GM03348 (cell line): ENCODE measurements around the gene SRSF3.
"Not testable (repeated sequence)": the region's sequence is repeated elsewhere in the genome, so short reads cannot be mapped to it uniquely, and the experiment has no call there.

Experiments used
- DNase-seq: peaks from one replicate; pipeline ENCODE4 v3.0.0; 2012; ENCODE audit warnings: low spot score

Gene SRSF3

DNA sequence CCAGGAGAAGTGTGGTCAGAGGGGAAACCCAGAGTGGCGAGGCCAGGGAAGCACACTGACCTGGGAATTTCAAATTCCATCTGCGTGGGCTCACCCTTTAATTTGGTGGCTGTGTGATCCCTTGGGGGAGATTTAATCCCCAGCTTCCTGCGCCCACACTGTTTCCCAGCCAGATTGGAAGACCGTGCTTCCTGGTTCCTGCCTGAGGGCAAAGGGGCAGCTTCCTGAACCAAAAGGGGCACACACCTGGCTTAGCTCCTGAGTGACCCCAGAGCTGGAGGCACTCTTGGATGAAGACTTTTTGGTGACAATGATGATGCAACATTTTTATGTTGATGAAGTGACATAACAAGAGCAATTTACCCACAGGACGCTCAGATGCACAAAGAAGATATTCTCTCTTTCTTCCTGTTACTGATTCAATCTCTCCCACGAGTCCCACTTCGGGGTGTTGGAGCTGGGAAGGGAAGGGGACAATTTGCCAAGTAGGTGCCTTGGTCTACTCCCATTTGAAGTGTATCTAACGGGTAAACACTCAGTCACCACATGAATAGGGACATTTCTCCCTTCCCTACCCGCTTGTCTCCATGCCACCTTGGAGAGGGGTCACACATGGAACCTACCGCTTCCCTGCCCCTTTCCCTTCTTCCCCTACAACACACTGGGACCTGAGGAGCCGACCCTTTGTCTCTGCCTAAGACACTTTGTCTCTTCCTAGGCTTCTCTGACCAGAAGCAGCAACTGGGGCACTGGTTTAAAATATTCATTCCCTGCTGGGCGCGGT, 55.7 kb downstream of the SRSF3 start:
- no peak for DNase-seq

DNA sequence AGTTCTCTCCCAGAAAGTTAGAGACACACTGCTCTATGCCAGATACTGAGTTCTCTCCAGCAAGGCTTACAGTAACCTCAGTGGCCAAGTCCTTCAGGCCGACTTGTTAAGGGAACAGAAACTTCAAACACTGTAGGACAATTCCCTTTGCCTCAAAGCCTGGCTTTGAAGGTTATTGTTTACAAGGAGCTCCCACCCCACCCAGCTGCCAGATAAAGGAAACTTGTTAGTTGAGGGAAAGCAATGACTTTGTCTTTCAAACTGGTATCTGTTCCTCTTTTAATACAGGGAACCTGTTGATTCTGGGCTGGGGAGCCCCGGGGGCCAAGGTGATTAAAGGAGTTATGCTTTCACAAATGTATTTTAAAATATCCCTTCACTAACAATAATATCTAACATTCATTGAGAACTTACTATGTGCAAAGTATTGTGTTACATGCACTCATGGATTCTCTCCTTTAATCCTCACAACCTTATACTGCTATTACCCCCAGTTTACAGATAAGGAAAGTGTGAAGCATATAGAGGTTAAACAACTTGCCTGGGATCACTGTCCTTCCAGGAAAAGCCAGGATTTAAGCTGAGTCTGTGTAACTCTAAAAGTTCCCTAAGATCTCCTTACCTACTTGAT, 56.8 kb downstream of the SRSF3 start:
- no peak for DNase-seq

DNA sequence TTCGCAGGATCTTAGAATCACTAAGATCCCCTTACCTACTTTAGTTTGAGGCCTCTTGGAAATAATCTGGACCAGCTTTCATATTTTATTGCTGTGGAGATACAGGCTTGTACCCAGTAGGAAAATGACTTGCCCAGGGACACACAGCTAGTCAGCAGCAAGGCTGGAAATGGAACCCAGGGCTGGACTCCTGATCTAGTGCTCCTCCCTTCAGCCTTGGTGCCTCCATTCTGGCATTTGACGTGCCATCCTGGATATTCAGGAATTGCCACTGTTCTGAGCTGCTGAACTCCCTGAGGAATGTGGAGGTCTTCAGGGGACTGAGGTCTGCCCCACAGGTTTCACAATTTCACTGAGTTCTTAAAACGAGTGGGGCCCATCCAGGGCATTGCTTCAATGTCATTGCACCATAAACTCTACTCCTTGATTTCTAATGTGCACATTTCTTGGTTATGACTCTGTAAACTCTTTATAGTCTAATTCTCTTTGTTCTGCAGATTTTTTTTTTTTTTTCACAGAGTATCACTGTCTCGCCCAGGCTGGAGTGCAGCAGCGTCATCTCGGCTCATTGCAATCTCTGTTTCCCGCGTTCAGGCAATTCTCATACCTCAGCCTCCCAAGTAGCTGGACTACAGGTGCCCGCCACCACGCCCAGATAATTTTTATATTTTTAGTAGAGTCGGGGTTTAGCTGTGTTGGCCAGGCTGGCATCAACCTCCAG, 57.7 kb downstream of the SRSF3 start:
- DNase-seq = no peak

DNA sequence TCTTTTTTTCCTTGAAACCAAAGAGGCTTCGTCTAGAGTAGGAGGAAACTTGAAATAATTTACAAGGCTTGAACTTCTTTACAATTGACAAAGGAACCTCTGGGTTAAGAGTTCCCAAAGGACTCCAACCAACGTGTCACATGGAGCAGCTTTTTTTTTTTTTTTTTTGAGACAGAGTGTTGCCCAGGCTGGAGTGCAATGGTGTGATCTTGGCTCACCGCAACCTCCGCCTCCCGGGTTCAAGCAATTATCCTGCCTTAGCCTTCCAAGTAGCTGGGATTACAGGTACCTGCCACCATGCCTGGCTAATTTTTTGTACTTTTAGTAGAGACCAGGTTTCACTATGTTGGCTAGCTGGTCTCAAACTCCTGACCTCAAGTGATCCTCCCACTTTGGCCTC, 60.3 kb downstream of the SRSF3 start:
- DNase-seq = not testable (repeated sequence)
